OCI-LY1 (cell line): ENCODE data around the gene RAB3A.

ENCODE experiments used
- CTCF ChIP-seq: fragments of 200-600 bp; sonication (generic), shearing (Covaris generic); IDR thresholded peaks from 2 replicates; pipeline ENCODE4 v1.5.1; 2017; ENCODE audit warnings: mild to moderate bottlenecking, antibody characterized with exemption, low read length, moderate library complexity, mixed read lengths
- EZH2 ChIP-seq: fragments of 200-600 bp; sonication (generic), shearing (Covaris generic); IDR thresholded peaks from 2 replicates; pipeline ENCODE4 v1.8.0; 2017; ENCODE audit warnings: borderline replicate concordance, mixed run types, mild to moderate bottlenecking, antibody characterized with exemption, low read length, moderate library complexity, mixed read lengths

- TF ChIP-seq CTCF (no peak), EZH2 (no peak)
Observed at GRCh38 chr19:18245297-18245696, 41.5 kb upstream of the RAB3A start.
